SK-N-SH (cell line): Measurements from ENCODE around the gene EML3. TPM values are rescaled to one million over a fixed set of nuclear protein-coding genes. Genes with fewer than 3 reads are reported as not detected.

Experiments
- CTCF ChIA-PET: fragments of 300-600, 350-600 bp; formaldehyde crosslinking; extraction: SDS; loops from one replicate; lab custom pipeline; 2021; lab: Yijun Ruan, JAX
- POLR2A ChIA-PET: fragments of 350-600 bp; sonication (Branson Sonifier 250); formaldehyde crosslinking; extraction: SDS; loops from one replicate; lab custom pipeline; 2020; ENCODE audit warnings: antibody characterized with exemption, inconsistent platforms; lab: Yijun Ruan, JAX
- DNase-seq: peaks from one replicate; pipeline ENCODE4 v3.0.0; 2012
- H2AFZ ChIP-seq: fragments of 200-600 bp; sonication (generic); 2 replicates; pipeline ENCODE4 v1.8.1; 2016; ENCODE audit warnings: antibody characterized with exemption, mild to moderate bottlenecking, low read depth
- H3F3A ChIP-seq: fragments of 200-600 bp; sonication (generic); replicated peaks from 2 replicates; pipeline ENCODE3; 2016; ENCODE audit warnings: antibody characterized with exemption, mild to moderate bottlenecking; ENCODE audit not compliant: insufficient read depth
- H3K27ac ChIP-seq, 2 experiments: fragments of 200-500 bp in 1 of 2; fragments of 200-600 bp in 1 of 2; sonication (Bioruptor generic) in 1 of 2; sonication (generic), shearing (Covaris generic) in 1 of 2; 2 replicates each; pipeline versions ENCODE4 v1.5.1 to v1.6.1; 2014 to 2016; ENCODE audit warnings: low read depth in 2 of 2, inconsistent platforms in 1 of 2, low read length in 1 of 2, mild to moderate bottlenecking in 1 of 2, mixed read lengths in 1 of 2
- H3K27me3 ChIP-seq: fragments of 200-600 bp; sonication (generic), shearing (Covaris generic); 2 replicates; pipeline ENCODE4 v1.6.1; 2016; ENCODE audit warnings: mixed run types; ENCODE audit not compliant: insufficient read depth
- H3K36me3 ChIP-seq, 2 experiments: fragments of 200-500 bp in 1 of 2; fragments of 200-600 bp in 1 of 2; sonication (Bioruptor generic) in 1 of 2; sonication (generic) in 1 of 2; replicated peaks in 1 of 2; 2 replicates each; pipeline versions ENCODE3 to v1.5.1; 2014 to 2016; ENCODE audit warnings: low read length in 1 of 2, mild to moderate bottlenecking in 1 of 2; ENCODE audit not compliant: insufficient read depth in 2 of 2, control insufficient read depth in 1 of 2
- H3K4me1 ChIP-seq, 2 experiments: fragments of 200-500 bp in 1 of 2; fragments of 200-600 bp in 1 of 2; sonication (Bioruptor generic) in 1 of 2; sonication (generic), shearing (Covaris generic) in 1 of 2; 2 replicates each; pipeline versions ENCODE4 v1.5.1 to v1.6.1; 2014 to 2016; ENCODE audit warnings: low read depth in 1 of 2, low read length in 1 of 2, mixed run types in 1 of 2; ENCODE audit not compliant: insufficient read depth in 2 of 2, control insufficient read depth in 1 of 2
- H3K4me2 ChIP-seq: fragments of 200-600 bp; sonication (generic), shearing (Covaris generic); 2 replicates; pipeline ENCODE4 v1.6.1; 2017; ENCODE audit warnings: mixed run types
- H3K4me3 ChIP-seq, 2 experiments: fragments of 200-500 bp in 1 of 2; fragments of 200-600 bp in 1 of 2; sonication (Bioruptor generic) in 1 of 2; sonication (generic), shearing (Covaris generic) in 1 of 2; 2 replicates each; pipeline versions ENCODE4 v1.5.1 to v1.8.1; 2014 to 2016; ENCODE audit warnings: low read depth in 2 of 2, inconsistent platforms in 1 of 2, low read length in 1 of 2, mild to moderate bottlenecking in 1 of 2, mixed read lengths in 1 of 2, moderate library complexity in 1 of 2
- H3K79me2 ChIP-seq: fragments of 200-600 bp; sonication (generic); 2 replicates; pipeline ENCODE4 v1.8.1; 2017; ENCODE audit warnings: mild to moderate bottlenecking; ENCODE audit not compliant: insufficient read depth
- H3K9ac ChIP-seq: fragments of 200-600 bp; sonication (generic); 2 replicates; pipeline ENCODE4 v1.6.1; 2017; ENCODE audit warnings: mixed run types
- H3K9me2 ChIP-seq: fragments of 200-600 bp; sonication (generic); 2 replicates; pipeline ENCODE4 v1.6.1; 2017; ENCODE audit warnings: mixed run types
- H3K9me3 ChIP-seq: fragments of 200-600 bp; sonication (generic); 2 replicates; pipeline ENCODE4 v1.6.1; 2017; ENCODE audit warnings: mixed run types, mild to moderate bottlenecking, moderate library complexity
- H4K20me1 ChIP-seq: fragments of 200-600 bp; sonication (generic); 2 replicates; pipeline ENCODE4 v1.6.1; 2017; ENCODE audit warnings: mild to moderate bottlenecking, mixed run types; ENCODE audit not compliant: insufficient read depth
- EZH2phosphoT487 ChIP-seq: fragments of 200-600 bp; sonication (generic); IDR thresholded peaks from 2 replicates; pipeline ENCODE4 v1.6.1; 2017; ENCODE audit warnings: low read depth, mixed run types, mild to moderate bottlenecking, antibody characterized with exemption, moderate library complexity, borderline replicate concordance
- FOXM1 ChIP-seq: IDR thresholded peaks from 2 replicates; pipeline ENCODE4 v1.4.0; 2012; ENCODE audit warnings: low read depth, mild to moderate bottlenecking
- GABPA ChIP-seq: IDR thresholded peaks from 2 replicates; pipeline ENCODE4 v1.4.0; 2012; ENCODE audit warnings: low read depth, mild to moderate bottlenecking
- GATA2 ChIP-seq: sonication (generic); formaldehyde crosslinking; IDR thresholded peaks from 2 replicates; pipeline ENCODE4 v1.5.0; 2020; ENCODE audit warnings: mild to moderate bottlenecking, missing genetic modification reagents
- MXI1 ChIP-seq: IDR thresholded peaks from 2 replicates; pipeline ENCODE4 v1.6.1; 2012; ENCODE audit warnings: mild to moderate bottlenecking, low read depth, low read length, improper control_type of control experiment
- NFIC ChIP-seq: IDR thresholded peaks from 2 replicates; pipeline ENCODE4 v1.4.0; 2012; ENCODE audit warnings: borderline replicate concordance
- POLR2AphosphoS5 ChIP-seq: IDR thresholded peaks from 2 replicates; pipeline ENCODE4 v1.6.1; 2012; ENCODE audit warnings: low read depth, low read length
- RAD21 ChIP-seq: IDR thresholded peaks from 2 replicates; pipeline ENCODE4 v1.6.1; 2012; ENCODE audit warnings: mild to moderate bottlenecking, low read length
- RFX5 ChIP-seq: IDR thresholded peaks from 2 replicates; pipeline ENCODE4 v1.6.1; 2012; ENCODE audit warnings: mild to moderate bottlenecking, improper control_type of control experiment, low read length
- SIN3A ChIP-seq: IDR thresholded peaks from 2 replicates; pipeline ENCODE4 v1.6.1; 2012; ENCODE audit warnings: low read depth, mild to moderate bottlenecking, low read length, moderate library complexity, borderline replicate concordance
- TAF1 ChIP-seq: IDR thresholded peaks from 2 replicates; pipeline ENCODE4 v1.6.1; 2012; ENCODE audit warnings: low read depth, mild to moderate bottlenecking, low read length, moderate library complexity, borderline replicate concordance
- TCF12 ChIP-seq: IDR thresholded peaks from 2 replicates; pipeline ENCODE4 v1.4.0; 2012
- YY1 ChIP-seq: IDR thresholded peaks from 2 replicates; pipeline ENCODE4 v1.4.0; 2012; ENCODE audit warnings: low read depth, mild to moderate bottlenecking
- WGBS: methylation state at CpG from one replicate; pipeline ENCODE4 v1.1.6; 2017; ENCODE audit warnings: low lambda C conversion rate; 5-methylcytosine and 5-hydroxymethylcytosine counted together
- polyA plus RNA-seq, 3 experiments: library from polyadenylated mRNA; depleted of rRNA; stranded (reverse); fragments of >200 nt; gene quantifications; 2 replicates each; pipeline ENCODE4 v1.2.3, GENCODE V29; 2012
- TF ChIP-seq, protein P1 (sequence below): IDR thresholded peaks from 2 replicates; pipeline ENCODE4 v1.6.1; 2012; ENCODE audit warnings: mild to moderate bottlenecking, low read depth, low read length, moderate library complexity
- TF ChIP-seq, protein P2 (sequence below): IDR thresholded peaks from 2 replicates; pipeline ENCODE4 v1.4.0; 2012; ENCODE audit warnings: low read depth
- TF ChIP-seq, protein P3 (sequence below): IDR thresholded peaks from 2 replicates; pipeline ENCODE4; 2012
- TF ChIP-seq, protein P4 (sequence below): fragments of 150-350 bp; IDR thresholded peaks from 2 replicates; pipeline ENCODE4 v1.6.1; 2016; ENCODE audit warnings: mild to moderate bottlenecking, low read depth, low read length
- TF ChIP-seq, protein P5 (sequence below): fragments of 150-350 bp; IDR thresholded peaks from 2 replicates; pipeline ENCODE4 v1.6.1; 2017; ENCODE audit warnings: antibody characterized with exemption, low read length, low read depth, borderline replicate concordance

The EML3 gene
- polyA plus RNA-seq, 1 of the 3 experiments (the other 2 are of a cell fraction), result 43.0 TPM

DNA sequence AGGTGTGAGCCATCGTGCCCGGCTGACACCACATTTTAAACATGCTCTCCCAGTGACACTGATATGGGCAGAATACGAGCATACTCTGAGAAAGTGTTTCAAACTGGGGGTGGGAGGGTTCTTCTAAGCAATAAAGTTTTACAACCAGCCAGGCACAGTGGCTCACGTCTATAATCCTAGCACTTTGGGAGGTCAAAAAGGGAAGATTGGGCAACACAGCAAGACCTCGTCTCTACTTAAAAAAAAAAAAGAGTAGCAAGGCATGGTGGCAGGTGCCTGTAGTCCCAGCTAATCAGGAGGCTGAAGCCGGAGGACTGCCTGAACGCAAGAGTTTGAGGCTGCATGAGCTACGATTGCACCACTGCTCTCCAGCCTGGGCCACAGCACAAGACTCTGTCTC lies 31.6 kb upstream of the EML3 start:
- Histone ChIP-seq H3K4me1 (peaks cover 5 to 8% of the 10 kb centered on the region in 2 experiments; a peak in 2 of 4 replicates), H3K9me2 (no peaks in the 10 kb centered on the region), H2AFZ (no peak overlapping the region), H3K9me3 (no peaks in the 10 kb centered on the region), H3K4me2 (no peak overlapping the region), H3K27ac (no peak overlapping the region), H3K9ac (no peak overlapping the region), H3K36me3 (peaks cover 19 to 45% of the 10 kb centered on the region in 2 experiments), H3K79me2 (peaks cover 70% of the 10 kb centered on the region), H3K4me3 (no peak overlapping the region), H3F3A (peaks cover 5% of the 10 kb centered on the region), H3K27me3 (no peaks in the 10 kb centered on the region), H4K20me1 (0 out of 2 replicates have a peak, but pooled peaks cover 5% of the 10 kb centered on the region)
- CTCF ChIA-PET, result interaction anchor here (1.4 kb wide), 1 partner anchor 15 kb away, joined by 3 read pairs; no protein-coding TSS in a partner anchor
- POLR2A ChIA-PET, result interaction anchor here (1.0 to 7.3 kb wide), 2 partner anchors 9 to 20 kb away, joined by 3 to 52 read pairs; partner anchors contain the start of genes C11orf98, CSKMT and INTS5
- WGBS, result 97% methylated on average over 8 of the region's 8 CpGs
- no peak for DNase-seq
- TF ChIP-seq RFX5 (no peak), TCF12 (no peak), YY1 (no peak), GABPA (no peak), RAD21 (no peak), POLR2AphosphoS5 (no peak), NFIC (no peak), EZH2phosphoT487 (no peak), SIN3A (no peak), GATA2 (CRISPR knock-in tag) (no peak), FOXM1 (no peak), MXI1 (no peak), TAF1 (no peak)
- TF ChIP-seq, protein P1, sequence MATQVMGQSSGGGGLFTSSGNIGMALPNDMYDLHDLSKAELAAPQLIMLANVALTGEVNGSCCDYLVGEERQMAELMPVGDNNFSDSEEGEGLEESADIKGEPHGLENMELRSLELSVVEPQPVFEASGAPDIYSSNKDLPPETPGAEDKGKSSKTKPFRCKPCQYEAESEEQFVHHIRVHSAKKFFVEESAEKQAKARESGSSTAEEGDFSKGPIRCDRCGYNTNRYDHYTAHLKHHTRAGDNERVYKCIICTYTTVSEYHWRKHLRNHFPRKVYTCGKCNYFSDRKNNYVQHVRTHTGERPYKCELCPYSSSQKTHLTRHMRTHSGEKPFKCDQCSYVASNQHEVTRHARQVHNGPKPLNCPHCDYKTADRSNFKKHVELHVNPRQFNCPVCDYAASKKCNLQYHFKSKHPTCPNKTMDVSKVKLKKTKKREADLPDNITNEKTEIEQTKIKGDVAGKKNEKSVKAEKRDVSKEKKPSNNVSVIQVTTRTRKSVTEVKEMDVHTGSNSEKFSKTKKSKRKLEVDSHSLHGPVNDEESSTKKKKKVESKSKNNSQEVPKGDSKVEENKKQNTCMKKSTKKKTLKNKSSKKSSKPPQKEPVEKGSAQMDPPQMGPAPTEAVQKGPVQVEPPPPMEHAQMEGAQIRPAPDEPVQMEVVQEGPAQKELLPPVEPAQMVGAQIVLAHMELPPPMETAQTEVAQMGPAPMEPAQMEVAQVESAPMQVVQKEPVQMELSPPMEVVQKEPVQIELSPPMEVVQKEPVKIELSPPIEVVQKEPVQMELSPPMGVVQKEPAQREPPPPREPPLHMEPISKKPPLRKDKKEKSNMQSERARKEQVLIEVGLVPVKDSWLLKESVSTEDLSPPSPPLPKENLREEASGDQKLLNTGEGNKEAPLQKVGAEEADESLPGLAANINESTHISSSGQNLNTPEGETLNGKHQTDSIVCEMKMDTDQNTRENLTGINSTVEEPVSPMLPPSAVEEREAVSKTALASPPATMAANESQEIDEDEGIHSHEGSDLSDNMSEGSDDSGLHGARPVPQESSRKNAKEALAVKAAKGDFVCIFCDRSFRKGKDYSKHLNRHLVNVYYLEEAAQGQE, result no peak
- TF ChIP-seq, protein P2, sequence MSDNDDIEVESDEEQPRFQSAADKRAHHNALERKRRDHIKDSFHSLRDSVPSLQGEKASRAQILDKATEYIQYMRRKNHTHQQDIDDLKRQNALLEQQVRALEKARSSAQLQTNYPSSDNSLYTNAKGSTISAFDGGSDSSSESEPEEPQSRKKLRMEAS, result no peak
- TF ChIP-seq, protein P3, sequence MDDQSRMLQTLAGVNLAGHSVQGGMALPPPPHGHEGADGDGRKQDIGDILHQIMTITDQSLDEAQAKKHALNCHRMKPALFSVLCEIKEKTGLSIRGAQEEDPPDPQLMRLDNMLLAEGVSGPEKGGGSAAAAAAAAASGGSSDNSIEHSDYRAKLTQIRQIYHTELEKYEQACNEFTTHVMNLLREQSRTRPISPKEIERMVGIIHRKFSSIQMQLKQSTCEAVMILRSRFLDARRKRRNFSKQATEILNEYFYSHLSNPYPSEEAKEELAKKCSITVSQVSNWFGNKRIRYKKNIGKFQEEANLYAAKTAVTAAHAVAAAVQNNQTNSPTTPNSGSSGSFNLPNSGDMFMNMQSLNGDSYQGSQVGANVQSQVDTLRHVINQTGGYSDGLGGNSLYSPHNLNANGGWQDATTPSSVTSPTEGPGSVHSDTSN, result no peak
- TF ChIP-seq, protein P4, sequence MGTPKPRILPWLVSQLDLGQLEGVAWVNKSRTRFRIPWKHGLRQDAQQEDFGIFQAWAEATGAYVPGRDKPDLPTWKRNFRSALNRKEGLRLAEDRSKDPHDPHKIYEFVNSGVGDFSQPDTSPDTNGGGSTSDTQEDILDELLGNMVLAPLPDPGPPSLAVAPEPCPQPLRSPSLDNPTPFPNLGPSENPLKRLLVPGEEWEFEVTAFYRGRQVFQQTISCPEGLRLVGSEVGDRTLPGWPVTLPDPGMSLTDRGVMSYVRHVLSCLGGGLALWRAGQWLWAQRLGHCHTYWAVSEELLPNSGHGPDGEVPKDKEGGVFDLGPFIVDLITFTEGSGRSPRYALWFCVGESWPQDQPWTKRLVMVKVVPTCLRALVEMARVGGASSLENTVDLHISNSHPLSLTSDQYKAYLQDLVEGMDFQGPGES, result no peak
- TF ChIP-seq, protein P5, sequence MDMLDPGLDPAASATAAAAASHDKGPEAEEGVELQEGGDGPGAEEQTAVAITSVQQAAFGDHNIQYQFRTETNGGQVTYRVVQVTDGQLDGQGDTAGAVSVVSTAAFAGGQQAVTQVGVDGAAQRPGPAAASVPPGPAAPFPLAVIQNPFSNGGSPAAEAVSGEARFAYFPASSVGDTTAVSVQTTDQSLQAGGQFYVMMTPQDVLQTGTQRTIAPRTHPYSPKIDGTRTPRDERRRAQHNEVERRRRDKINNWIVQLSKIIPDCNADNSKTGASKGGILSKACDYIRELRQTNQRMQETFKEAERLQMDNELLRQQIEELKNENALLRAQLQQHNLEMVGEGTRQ, result no peak
